Measurements from ENCODE around the gene PCDHGA1.

PCDHGA1 gene

DNA sequence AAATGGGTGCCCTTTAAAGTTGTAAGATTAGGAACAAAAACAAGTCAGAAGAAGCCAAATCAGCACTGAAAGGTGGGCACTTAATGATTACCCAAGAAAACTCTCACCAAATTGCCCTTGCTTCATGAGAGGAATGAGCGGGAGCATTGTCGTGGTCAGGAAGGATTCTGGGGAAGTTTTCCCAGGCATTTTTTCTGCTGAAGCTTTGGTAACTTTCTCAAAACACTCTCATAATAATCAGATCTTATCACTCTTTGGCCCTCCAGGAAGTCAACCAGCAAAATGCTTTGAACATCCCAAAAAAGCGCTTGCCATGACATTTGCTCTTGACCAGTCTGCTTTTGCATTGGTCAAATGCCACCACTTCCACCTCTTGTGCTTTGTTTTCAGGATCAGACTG is 135.0 kb downstream of the PCDHGA1 start:
- DNase-seq = peak; percentile 46

GRCh38 chr5:141475625-141476131 is 145.4 kb downstream of the PCDHGA1 start, which contains the start of gene PCDHGC3:
PCDHGC3 (plus strand) TSS chr5:141475966; CDS start chr5:141476117, 151 bp downstream.
- DNase-seq = peak; percentile 97

GRCh38 chr5:141476132-141476911 is 146.0 kb downstream of the PCDHGA1 start:
- peak; percentile 81 for DNase-seq

GRCh38 chr5:141477044-141477575 is 146.8 kb downstream of the PCDHGA1 start:
- DNase-seq = no peak

- DNase-seq = no peak
Observed at GRCh38 chr5:141477815-141478214, 147.5 kb downstream of the PCDHGA1 start.

- DNase-seq = peak; percentile 59
Observed at GRCh38 chr5:141478321-141478945, 148.1 kb downstream of the PCDHGA1 start.

- DNase-seq = no peak
Observed at GRCh38 chr5:141479776-141480175, 149.5 kb downstream of the PCDHGA1 start.

DNA sequence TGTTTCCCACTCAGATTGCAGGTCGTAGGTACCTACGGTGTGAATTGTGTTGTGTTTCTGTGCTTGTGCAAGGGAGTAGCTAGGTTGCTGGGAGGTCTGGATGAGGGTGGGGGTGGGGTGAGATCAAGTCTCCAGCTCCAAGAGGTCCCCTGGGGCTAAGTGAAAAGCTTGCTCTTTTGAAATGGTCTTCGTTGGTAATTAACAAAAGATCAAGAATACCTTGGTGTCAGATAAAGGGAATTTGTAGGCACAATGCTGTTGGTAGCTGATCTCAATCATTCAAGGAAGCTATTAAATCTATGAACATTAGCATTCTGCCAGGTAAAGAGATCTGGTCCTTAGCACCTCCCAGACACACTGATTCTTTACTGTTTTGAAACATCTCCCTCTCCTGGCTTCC is 153.6 kb downstream of the PCDHGA1 start:
- DNase-seq = no peak

- no peak for DNase-seq
Observed at GRCh38 chr5:141484310-141484640, 154.0 kb downstream of the PCDHGA1 start.

- DNase-seq = no peak
Observed at GRCh38 chr5:141484641-141485311, 154.5 kb downstream of the PCDHGA1 start, which contains the start of gene PCDHGC4. PCDHGC4 (plus strand) TSS chr5:141485030; CDS start chr5:141485174, 144 bp downstream.

DNA sequence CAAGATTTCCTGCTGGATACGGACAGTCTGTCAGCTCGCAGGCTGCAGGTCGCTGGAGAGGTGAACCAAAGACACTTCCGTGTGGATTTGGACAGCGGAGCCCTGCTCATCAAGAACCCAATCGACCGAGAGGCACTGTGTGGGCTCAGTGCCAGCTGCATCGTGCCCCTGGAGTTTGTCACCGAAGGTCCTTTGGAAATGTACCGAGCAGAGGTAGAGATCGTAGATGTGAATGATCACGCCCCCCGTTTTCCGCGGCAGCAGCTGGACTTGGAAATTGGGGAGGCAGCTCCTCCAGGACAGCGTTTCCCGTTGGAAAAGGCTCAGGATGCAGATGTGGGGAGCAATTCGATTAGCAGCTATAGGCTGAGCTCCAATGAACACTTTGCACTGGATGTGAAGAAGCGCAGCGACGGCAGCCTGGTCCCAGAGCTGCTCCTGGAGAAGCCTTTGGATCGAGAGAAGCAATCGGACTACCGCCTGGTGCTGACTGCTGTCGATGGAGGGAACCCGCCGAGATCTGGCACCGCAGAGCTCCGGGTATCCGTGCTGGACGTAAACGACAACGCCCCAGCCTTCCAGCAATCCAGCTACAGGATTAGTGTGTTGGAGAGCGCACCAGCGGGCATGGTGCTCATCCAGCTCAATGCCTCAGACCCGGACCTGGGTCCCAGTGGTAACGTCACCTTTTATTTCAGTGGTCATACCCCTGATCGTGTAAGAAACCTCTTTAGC is 155.2 kb downstream of the PCDHGA1 start:
- DNase-seq = no peak

DNA sequence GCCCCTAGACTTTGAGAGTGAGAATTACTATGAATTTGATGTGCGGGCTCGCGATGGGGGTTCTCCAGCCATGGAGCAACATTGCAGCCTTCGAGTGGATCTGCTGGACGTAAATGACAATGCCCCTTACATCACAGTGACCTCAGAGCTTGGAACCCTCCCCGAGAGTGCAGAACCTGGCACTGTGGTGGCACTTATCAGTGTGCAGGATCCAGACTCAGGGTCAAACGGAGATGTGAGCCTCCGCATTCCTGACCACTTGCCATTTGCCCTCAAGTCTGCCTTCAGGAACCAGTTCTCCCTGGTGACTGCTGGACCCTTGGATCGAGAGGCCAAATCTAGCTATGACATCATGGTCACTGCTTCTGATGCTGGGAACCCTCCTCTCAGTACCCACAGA is 155.8 kb downstream of the PCDHGA1 start:
- DNase-seq = no peak

DNA sequence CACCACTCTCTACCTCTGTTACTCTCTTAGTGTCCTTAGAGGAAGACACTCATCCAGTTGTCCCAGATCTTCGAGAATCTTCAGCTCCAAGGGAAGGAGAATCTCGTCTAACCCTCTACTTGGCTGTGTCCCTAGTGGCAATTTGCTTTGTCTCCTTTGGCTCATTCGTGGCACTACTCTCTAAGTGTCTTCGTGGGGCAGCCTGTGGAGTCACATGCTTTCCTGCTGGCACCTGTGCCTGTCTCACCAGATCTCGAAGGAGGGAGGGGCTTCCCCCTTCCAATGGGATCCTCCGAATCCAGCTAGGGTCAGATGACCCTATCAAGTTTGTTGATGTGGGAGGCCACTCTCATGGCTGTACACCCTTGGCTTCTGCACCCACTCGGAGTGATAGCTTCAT is 156.8 kb downstream of the PCDHGA1 start:
- no peak for DNase-seq

- peak; percentile 89 for DNase-seq
Observed at GRCh38 chr5:141488591-141489561, 158.6 kb downstream of the PCDHGA1 start, which contains the start of gene PCDHGC5. PCDHGC5 (plus strand) TSS chr5:141489081; CDS start chr5:141489241, 160 bp downstream.

GRCh38 chr5:141489841-141490240 is 159.5 kb downstream of the PCDHGA1 start:
- DNase-seq = no peak

DNA sequence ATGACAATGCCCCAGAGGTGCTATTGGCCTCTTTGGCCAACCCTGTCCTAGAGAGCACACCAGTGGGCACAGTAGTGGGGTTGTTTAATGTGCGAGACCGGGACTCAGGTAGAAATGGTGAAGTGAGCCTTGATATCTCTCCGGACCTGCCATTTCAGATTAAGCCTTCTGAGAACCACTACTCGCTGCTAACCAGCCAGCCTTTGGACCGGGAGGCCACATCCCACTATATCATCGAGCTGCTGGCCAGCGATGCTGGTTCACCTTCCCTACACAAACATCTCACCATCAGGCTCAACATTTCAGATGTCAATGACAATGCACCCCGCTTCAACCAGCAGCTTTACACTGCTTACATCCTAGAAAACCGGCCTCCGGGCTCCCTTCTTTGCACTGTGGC is 160.0 kb downstream of the PCDHGA1 start:
- DNase-seq = no peak

DNA sequence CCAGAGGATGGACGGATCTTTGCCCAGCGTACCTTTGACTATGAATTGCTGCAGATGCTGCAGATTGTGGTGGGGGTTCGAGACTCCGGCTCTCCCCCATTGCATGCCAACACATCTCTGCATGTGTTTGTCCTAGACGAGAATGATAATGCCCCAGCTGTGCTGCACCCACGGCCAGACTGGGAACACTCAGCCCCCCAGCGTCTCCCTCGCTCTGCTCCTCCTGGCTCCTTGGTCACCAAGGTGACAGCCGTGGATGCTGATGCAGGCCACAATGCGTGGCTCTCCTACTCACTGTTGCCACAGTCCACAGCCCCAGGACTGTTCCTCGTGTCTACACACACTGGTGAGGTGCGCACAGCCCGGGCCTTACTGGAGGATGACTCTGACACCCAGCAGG is 160.5 kb downstream of the PCDHGA1 start:
- DNase-seq = no peak

DNA sequence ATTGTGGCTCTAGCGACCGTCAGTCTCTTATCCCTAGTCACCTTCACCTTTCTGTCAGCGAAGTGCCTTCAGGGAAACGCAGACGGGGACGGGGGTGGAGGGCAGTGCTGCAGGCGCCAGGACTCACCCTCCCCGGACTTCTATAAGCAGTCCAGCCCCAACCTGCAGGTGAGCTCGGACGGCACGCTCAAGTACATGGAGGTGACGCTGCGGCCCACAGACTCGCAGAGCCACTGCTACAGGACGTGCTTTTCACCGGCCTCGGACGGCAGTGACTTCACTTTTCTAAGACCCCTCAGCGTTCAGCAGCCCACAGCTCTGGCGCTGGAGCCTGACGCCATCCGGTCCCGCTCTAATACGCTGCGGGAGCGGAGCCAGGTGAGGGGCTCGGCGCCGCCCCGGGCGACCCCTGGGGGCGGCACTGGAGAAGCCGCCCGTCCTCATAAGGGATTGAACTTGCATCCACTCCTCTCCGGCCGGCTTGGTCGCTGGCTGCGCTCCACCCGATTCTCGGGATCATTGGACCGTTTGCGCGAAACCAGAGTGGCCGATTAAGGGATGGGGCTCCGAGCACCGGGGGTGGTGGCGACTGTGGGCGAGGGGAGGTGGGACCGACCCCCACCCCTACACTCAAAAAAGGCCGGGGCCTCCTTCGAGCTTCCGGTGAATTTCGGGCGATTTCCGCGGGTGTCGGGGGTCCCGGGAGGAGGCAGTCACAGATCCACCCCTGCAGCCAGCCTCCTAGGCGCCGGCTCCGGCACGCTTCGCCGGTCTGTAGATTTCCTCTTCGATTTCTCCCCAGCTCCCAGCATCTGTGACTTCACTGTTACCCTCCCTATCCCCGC is 161.2 kb downstream of the PCDHGA1 start:
- no peak for DNase-seq

DNA sequence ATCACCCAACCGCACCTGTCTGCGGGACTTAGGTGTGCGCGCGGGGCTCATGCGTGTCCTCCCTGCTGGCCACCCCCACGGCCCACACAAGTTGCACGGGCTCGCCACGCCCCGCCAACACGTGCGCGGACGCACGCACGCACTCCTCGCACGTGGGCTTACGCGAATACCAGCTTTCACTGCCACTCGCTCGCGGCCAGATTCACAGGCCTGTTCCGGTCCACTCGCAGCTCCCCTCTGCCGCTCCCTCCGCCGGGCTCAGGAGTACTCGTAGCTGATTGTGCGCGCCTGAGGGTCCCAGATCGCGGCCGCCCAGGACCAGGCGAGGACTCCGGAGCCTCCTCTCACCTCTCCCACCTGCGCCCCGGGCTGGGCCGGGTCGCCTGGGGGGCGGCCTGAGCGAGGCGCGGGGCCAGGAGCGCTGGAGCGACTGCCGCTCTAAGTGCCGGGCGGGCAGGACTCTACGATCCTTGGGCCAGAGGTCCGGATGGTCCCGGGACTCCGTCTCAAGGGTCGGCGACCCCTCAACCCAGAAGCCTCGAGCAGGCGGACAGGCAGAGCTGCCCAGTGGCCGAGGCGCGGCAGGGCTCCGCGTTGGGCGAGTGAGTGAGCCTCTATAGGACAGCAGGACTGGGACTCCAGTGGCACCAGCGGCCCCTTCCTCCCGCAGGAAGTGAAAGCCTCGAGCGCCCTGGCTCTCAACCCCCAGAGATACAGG is 162.0 kb downstream of the PCDHGA1 start:
- no peak for DNase-seq

All from fibroblast of skin of right quadriceps (primary cell).